HCT116 (cell line): Measurements from ENCODE around the gene NEK11. TPM values are rescaled to one million over a fixed set of nuclear protein-coding genes. Genes with fewer than 3 reads are reported as not detected.

Source experiments
- ATAC-seq: fragments of 200-7000 bp; cut with Tn5 transposase; 2 replicates; pipeline ENCODE4 v1.9.1; 2020; ENCODE audit warnings: mild to moderate bottlenecking, moderate library complexity
- BruUV-seq: library from RNA; stranded (reverse); fragments of 400-500 nt; replicated peaks from 2 replicates; lab custom pipeline; 2021; lab: Mats Ljungman, UMichigan
- CTCF ChIA-PET: fragments of 300-600 bp; sonication (Branson Sonifier 250); formaldehyde crosslinking; loops from one replicate; lab custom pipeline; 2021; ENCODE audit warnings: antibody characterized with exemption; lab: Charles Lee
- POLR2A ChIA-PET: fragments of 300-600, 350-600 bp; sonication (Branson Sonifier 250); formaldehyde crosslinking; loops from one replicate; lab custom pipeline; 2021; ENCODE audit warnings: antibody characterized with exemption; lab: Charles Lee
- RAD21 ChIA-PET, 2 experiments: fragments of 300-600 bp; sonication (Branson Sonifier 250); formaldehyde crosslinking; loops; one replicate each; lab custom pipeline; 2023; ENCODE audit warnings: low total read pairs in 2 of 2; ENCODE audit not compliant: uncharacterized antibody in 2 of 2, unreplicated experiment in 2 of 2, low non-redundant PET in 1 of 2; lab: Charles Lee
- DNase-seq: peaks from one replicate; pipeline ENCODE4 v3.0.0-alpha.2; 2010; ENCODE audit warnings: low read depth, low spot score
- H2AFZ ChIP-seq: fragments of 200-600 bp; shearing (Covaris generic), sonication (generic); 2 replicates; pipeline ENCODE4 v1.6.1; 2017; ENCODE audit warnings: low read depth, mixed run types, mixed read lengths, antibody characterized with exemption, low read length; ENCODE audit not compliant: poor library complexity, severe bottlenecking
- H3K27ac ChIP-seq: 2 replicates; pipeline ENCODE4 v1.5.1; 2012; ENCODE audit warnings: low read depth, low read length
- H3K27me3 ChIP-seq: fragments of 200-600 bp; sonication (generic); 2 replicates; pipeline ENCODE4 v1.6.1; 2016; ENCODE audit warnings: mixed run types, low read length, mixed read lengths; ENCODE audit not compliant: insufficient read depth
- H3K36me3 ChIP-seq, 2 experiments: fragments of 200-500 bp in 1 of 2; fragments of 200-600 bp in 1 of 2; sonication (Bioruptor generic) in 1 of 2; sonication (generic) in 1 of 2; 2 replicates each; pipeline versions ENCODE4 v1.5.1 to v1.6.1; 2014 to 2016; ENCODE audit warnings: low read length in 2 of 2, inconsistent platforms in 1 of 2, mixed read lengths in 1 of 2, mixed run types in 1 of 2; ENCODE audit not compliant: insufficient read depth in 2 of 2, control insufficient read depth in 1 of 2
- H3K4me1 ChIP-seq, 2 experiments: fragments of 200-600 bp in 1 of 2; sonication (generic) in 1 of 2; 2 replicates each; pipeline versions ENCODE4 v1.5.1 to v1.6.1; 2012 to 2017; ENCODE audit warnings: low read length in 2 of 2, inconsistent platforms in 1 of 2, mild to moderate bottlenecking in 1 of 2, mixed read lengths in 1 of 2, mixed run types in 1 of 2, moderate library complexity in 1 of 2; ENCODE audit not compliant: insufficient read depth in 2 of 2, control insufficient read depth in 1 of 2
- H3K4me2 ChIP-seq: fragments of 200-600 bp; sonication (generic); 2 replicates; pipeline ENCODE4 v1.6.1; 2017; ENCODE audit warnings: mixed run types, low read length, mixed read lengths
- H3K4me3 ChIP-seq, 2 experiments: fragments of 200-600 bp in 1 of 2; sonication (generic) in 1 of 2; replicated peaks in 1 of 2; 2 replicates each; pipeline ENCODE4 v1.5.1; 2011 to 2016; ENCODE audit warnings: low read length in 2 of 2, control low read depth in 1 of 2, low read depth in 1 of 2, mild to moderate bottlenecking in 1 of 2, mixed read lengths in 1 of 2, mixed run types in 1 of 2
- H3K79me2 ChIP-seq: fragments of 200-600 bp; sonication (generic); 2 replicates; pipeline ENCODE4 v1.6.1; 2017; ENCODE audit warnings: mild to moderate bottlenecking, mixed run types, low read length, moderate library complexity, mixed read lengths; ENCODE audit not compliant: insufficient read depth
- H3K9ac ChIP-seq: fragments of 200-600 bp; sonication (generic); 2 replicates; pipeline ENCODE4 v1.6.1; 2016; ENCODE audit warnings: low read length, mixed read lengths
- H3K9me2 ChIP-seq: fragments of 200-600 bp; sonication (generic), shearing (Covaris generic); 2 replicates; pipeline ENCODE4 v1.6.1; 2017; ENCODE audit warnings: mixed run types, mild to moderate bottlenecking, moderate library complexity; ENCODE audit not compliant: insufficient read depth
- H3K9me3 ChIP-seq, 2 experiments: fragments of 200-500 bp in 1 of 2; fragments of 200-600 bp in 1 of 2; sonication (Bioruptor generic) in 1 of 2; sonication (generic) in 1 of 2; 2 replicates each; pipeline ENCODE4 v1.6.1; 2014 to 2017; ENCODE audit warnings: low read length in 2 of 2, mixed read lengths in 2 of 2, inconsistent platforms in 1 of 2, low read depth in 1 of 2, mild to moderate bottlenecking in 1 of 2, mixed run types in 1 of 2, moderate library complexity in 1 of 2; ENCODE audit not compliant: control insufficient read depth in 1 of 2, insufficient read depth in 1 of 2
- H4K20me1 ChIP-seq: fragments of 200-600 bp; sonication (generic), shearing (Covaris generic); 2 replicates; pipeline ENCODE4 v1.6.1; 2017; ENCODE audit warnings: mixed run types, mild to moderate bottlenecking, moderate library complexity; ENCODE audit not compliant: insufficient read depth
- EZH2phosphoT487 ChIP-seq: fragments of 200-600 bp; IDR thresholded peaks from 2 replicates; pipeline ENCODE4 v1.6.1; 2018; ENCODE audit warnings: antibody characterized with exemption, borderline replicate concordance
- intact Hi-C: fragments of 100-400 bp; cut with micrococcal nuclease; formaldehyde crosslinking; loops from 2 replicates; pipeline ENCODE4 v1.10.0; 2022
- total RNA-seq: library from RNA; stranded (reverse); gene quantifications from one replicate; pipeline ENCODE4 v1.2.1, GENCODE V29; 2021; ENCODE audit not compliant: unreplicated experiment
- TF ChIP-seq, protein P1 (sequence below), 3 experiments: fragments of 200-600 bp in 1 of 3; sonication (generic) in 1 of 3; IDR thresholded peaks in 2 of 3; conservative IDR thresholded peaks in 1 of 3; 2 replicates each; pipeline ENCODE4 v1.5.1; 2012 to 2017; ENCODE audit warnings: low read depth in 2 of 3, low read length in 2 of 3, antibody characterized with exemption in 1 of 3, borderline replicate concordance in 1 of 3, control low read depth in 1 of 3, mild to moderate bottlenecking in 1 of 3, mixed read lengths in 1 of 3, mixed run types in 1 of 3, moderate library complexity in 1 of 3; ENCODE audit not compliant: insufficient read depth in 1 of 3

The NEK11 gene
- total RNA-seq, 1 experiment from 2014 or later: 3.1 TPM

- TF ChIP-seq, protein P1, sequence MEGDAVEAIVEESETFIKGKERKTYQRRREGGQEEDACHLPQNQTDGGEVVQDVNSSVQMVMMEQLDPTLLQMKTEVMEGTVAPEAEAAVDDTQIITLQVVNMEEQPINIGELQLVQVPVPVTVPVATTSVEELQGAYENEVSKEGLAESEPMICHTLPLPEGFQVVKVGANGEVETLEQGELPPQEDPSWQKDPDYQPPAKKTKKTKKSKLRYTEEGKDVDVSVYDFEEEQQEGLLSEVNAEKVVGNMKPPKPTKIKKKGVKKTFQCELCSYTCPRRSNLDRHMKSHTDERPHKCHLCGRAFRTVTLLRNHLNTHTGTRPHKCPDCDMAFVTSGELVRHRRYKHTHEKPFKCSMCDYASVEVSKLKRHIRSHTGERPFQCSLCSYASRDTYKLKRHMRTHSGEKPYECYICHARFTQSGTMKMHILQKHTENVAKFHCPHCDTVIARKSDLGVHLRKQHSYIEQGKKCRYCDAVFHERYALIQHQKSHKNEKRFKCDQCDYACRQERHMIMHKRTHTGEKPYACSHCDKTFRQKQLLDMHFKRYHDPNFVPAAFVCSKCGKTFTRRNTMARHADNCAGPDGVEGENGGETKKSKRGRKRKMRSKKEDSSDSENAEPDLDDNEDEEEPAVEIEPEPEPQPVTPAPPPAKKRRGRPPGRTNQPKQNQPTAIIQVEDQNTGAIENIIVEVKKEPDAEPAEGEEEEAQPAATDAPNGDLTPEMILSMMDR (IDR thresholded peaks at IDR 0.05 in 2 of 3, conservative IDR thresholded peaks at IDR 0.05 in 1 of 3; ENCODE audit: borderline replicate concordance in 1 of 3, insufficient read depth in 1 of 3, low read depth in 2 of 3, low read length in 2 of 3): no peak
- no peak for ATAC-seq
- no peak overlapping the region for H3K4me3 ChIP-seq
- H3K9me2 ChIP-seq: no peaks in the 10 kb centered on the region
- no peaks in the 10 kb centered on the region for H4K20me1 ChIP-seq
- no peaks in the 10 kb centered on the region for H3K36me3 ChIP-seq
- H3K4me1 ChIP-seq: no peaks in the 10 kb centered on the region
- intact Hi-C loops: no loop called here
- RAD21 ChIA-PET: no interaction called here
- H3K4me2 ChIP-seq: no peak overlapping the region
- H3K27ac ChIP-seq: no peak overlapping the region
- no peaks in the 10 kb centered on the region for H3K79me2 ChIP-seq
- H2AFZ ChIP-seq: no peak overlapping the region
- CTCF ChIA-PET: no interaction called here
- H3K9ac ChIP-seq: no peak overlapping the region
- H3K9me3 ChIP-seq: no peaks in the 10 kb centered on the region
- H3K27me3 ChIP-seq: no peaks in the 10 kb centered on the region
- POLR2A ChIA-PET: no interaction called here
- no TSS peak for BruUV-seq
- no peak for DNase-seq
Measured at GRCh38 chr3:131396170-131396569, 369.5 kb downstream of the NEK11 start.

- H3K4me2 ChIP-seq: no peak overlapping the region
- no peak for ATAC-seq
Measured at GRCh38 chr3:131397889-131398288, 371.2 kb downstream of the NEK11 start.

More at GRCh38 chr3:131397889-131398288, 371.2 kb downstream of the NEK11 start:
- Histone ChIP-seq H3K27me3 (no peaks in the 10 kb centered on the region), H3K9me2 (no peaks in the 10 kb centered on the region), H2AFZ (no peak overlapping the region), H3K36me3 (no peaks in the 10 kb centered on the region), H3K79me2 (no peaks in the 10 kb centered on the region), H3K4me1 (peaks cover 0 to 5% of the 10 kb centered on the region in 2 experiments; a peak in 2 of 4 replicates), H3K4me3 (no peak overlapping the region), H3K9ac (no peak overlapping the region), H3K27ac (no peak overlapping the region), H3K9me3 (no peaks in the 10 kb centered on the region), H4K20me1 (no peaks in the 10 kb centered on the region)
- TF ChIP-seq EZH2phosphoT487: no peak
- CTCF ChIA-PET: no interaction called here
- RAD21 ChIA-PET: no interaction called here
- POLR2A ChIA-PET: no interaction called here
- intact Hi-C loops: no loop called here
- no TSS peak for BruUV-seq
- no peak for DNase-seq

Other genes with a start within 250 kb of the NEK11 start
- gene ATP2C1, start 132.8 kb upstream of the NEK11 start, total RNA-seq: 69.1 TPM
- 2.4 TPM for gene ASTE1, start 52 bp upstream of the NEK11 start, total RNA-seq